ENCODE results near the gene RNF213. TPM values are rescaled to one million over a fixed set of nuclear protein-coding genes. Genes with fewer than 3 reads are reported as not detected.
A peak's percentile ranks its signal among the peaks of the same experiment; 100 is the strongest.

Gene RNF213
- total and polyA plus RNA-seq, 2 of the 8 experiments (the other 6 are each of a cell fraction or from before 2014, with no cell fraction given) = 33.8 to 62.8 TPM

DNA sequence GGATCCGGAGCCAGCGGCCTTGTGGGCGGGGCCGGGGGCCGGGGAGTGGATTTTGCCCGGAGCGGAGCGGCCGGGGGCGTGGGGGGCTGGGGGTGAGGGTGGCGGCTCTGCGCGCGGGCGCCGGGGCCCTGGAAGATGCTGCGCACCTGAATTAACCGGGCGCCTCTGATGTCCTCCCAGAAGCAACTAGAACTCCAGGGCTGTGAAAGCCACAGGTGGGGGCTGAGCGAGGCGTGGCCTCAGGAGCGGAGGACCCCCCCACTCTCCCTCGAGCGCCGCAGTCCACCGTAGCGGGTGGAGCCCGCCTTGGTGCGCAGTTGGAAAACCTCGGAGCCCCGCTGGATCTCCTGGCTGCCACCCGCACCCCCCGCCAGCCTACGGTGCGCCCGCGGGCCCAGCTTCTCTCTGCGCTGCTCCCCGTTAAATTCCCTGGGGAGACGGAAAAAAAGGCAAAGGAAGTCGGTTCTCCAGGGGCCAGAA lies 39.9 kb upstream of the RNF213 start:
- Histone ChIP-seq H3K9me3 (ENCODE audit: insufficient read depth in 2 of 2, low read depth in 1 of 2, low read length in 1 of 2) (no peaks in the 10 kb centered on the region), H3K79me2 (ENCODE audit: control insufficient read depth in 1 of 2, insufficient read depth in 2 of 2, low read length in 2 of 2) (no peaks in the 10 kb centered on the region), H3K9ac (replicated peaks in 1 of 4; ENCODE audit: extremely low read depth in 1 of 4, low read depth in 3 of 4, low read length in 3 of 4) (no peak overlapping the region; a peak in 2 of 7 replicates), H3K4me2 (ENCODE audit: insufficient read depth in 1 of 2, low read depth in 2 of 2, low read length in 2 of 2) (peak overlapping the region; percentile 70 to 100), H4K8ac (ENCODE audit: extremely low read depth, insufficient read depth, low read length) (no peak overlapping the region), H2AFZ (ENCODE audit: low read length) (no peak overlapping the region; the same call in 1 of the 2 replicates), H2BK12ac (ENCODE audit: low read depth, low read length) (no peak overlapping the region), H3K4me1 (replicated peaks in 1 of 4; ENCODE audit: control insufficient read depth in 3 of 4, insufficient read depth in 4 of 4, low read length in 3 of 4) (peaks cover 0 to 21% (median 11%) of the 10 kb centered on the region in 4 experiments; a peak in 6 of 7 replicates), H3K4me3 (ENCODE audit: extremely low read depth in 1 of 4, insufficient read depth in 2 of 4, low read depth in 3 of 4, low read length in 4 of 4) (peak overlapping the region; percentile 64 to 97 (median 76)), H2AK5ac (ENCODE audit: low read depth, low read length) (no peak overlapping the region), H2BK15ac (ENCODE audit: low read length) (no peak overlapping the region), H2BK5ac (ENCODE audit: low read depth, low read length) (no peak overlapping the region), H4K5ac (ENCODE audit: insufficient read length, low read depth, low read length) (no peak overlapping the region), H2BK120ac (replicated peaks; ENCODE audit: low read depth, low read length) (no peak overlapping the region), H3K23ac (ENCODE audit: insufficient read length) (no peak overlapping the region), H3K79me1 (ENCODE audit: low read depth, low read length) (peaks cover 8% of the 10 kb centered on the region), H3K27ac (ENCODE audit: low read depth, low read length) (no peak overlapping the region), H3K4ac (replicated peaks; ENCODE audit: insufficient read length, low read depth, low read length) (no peak overlapping the region), H4K91ac (replicated peaks; ENCODE audit: insufficient read length, low read length) (no peak overlapping the region), H3K36me3 (ENCODE audit: control insufficient read depth in 2 of 4, insufficient read depth in 4 of 4, low read length in 3 of 4) (peaks cover 0 to 4% (median 0%) of the 10 kb centered on the region in 4 experiments; a peak in 2 of 8 replicates), H3K27me3 (replicated peaks in 1 of 4; ENCODE audit: control insufficient read depth in 3 of 4, extremely low read depth in 1 of 4, insufficient read depth in 3 of 4, low read length in 3 of 4) (no peaks in the 10 kb centered on the region; a peak in 1 of 7 replicates), H4K20me1 (replicated peaks in 1 of 2; ENCODE audit: control insufficient read depth in 1 of 2, insufficient read depth in 2 of 2, low read length in 2 of 2) (peaks cover 2 to 15% of the 10 kb centered on the region in 2 experiments), H3K56ac (replicated peaks; ENCODE audit: insufficient read length, low read depth, low read length) (no peak overlapping the region), H3K14ac (ENCODE audit: insufficient read length) (no peak overlapping the region), H2BK20ac (ENCODE audit: low read length) (no peak overlapping the region), H3K18ac (ENCODE audit: extremely low read depth, low read length) (no peak overlapping the region), H3K23me2 (ENCODE audit: low read depth, low read length) (peaks cover 10% of the 10 kb centered on the region; the same call in 1 of the 2 replicates)
- TF ChIP-seq FOSL1 (IDR thresholded peaks at IDR 0.05; ENCODE audit: insufficient read depth, low read depth, low read length) (no peak), TAF1 (IDR thresholded peaks at IDR 0.05; ENCODE audit: low read depth, low read length) (0 out of 2 replicates have a peak, but pooled peaks have one; percentile 8)
- CTCF ChIA-PET (ENCODE audit: partially characterized antibody) = no interaction called here
- no peak for FAIRE-seq
- POLR2A ChIA-PET (ENCODE audit: partially characterized antibody) = interaction anchor here (0.9 to 1.4 kb wide), 3 partner anchors 8 to 75 kb away, joined by 3 read pairs; no protein-coding TSS in a partner anchor
- WGBS, 2 experiments (ENCODE audit: extremely low coverage in 1 of 2, insufficient coverage in 1 of 2, insufficient read length in 1 of 2, insufficient replicate concordance in 2 of 2, low coverage in 1 of 2, low lambda C conversion rate in 2 of 2, missing lambda C conversion rate in 1 of 2) = 10% methylated on average over 19 of the region's 41 CpGs; no CpG with 5 or more reads in 1 of the 2 experiments
- peak in 1 of 2 experiments; percentile 59 for DNase-seq (ENCODE audit: low read depth in 1 of 2, low spot score in 2 of 2)

All from H1 (cell line).